Kidney epithelial cell (primary cell): ENCODE measurements around the gene ZMYM4. TPM values are rescaled to one million over a fixed set of nuclear protein-coding genes. Genes with fewer than 3 reads are reported as not detected.

Experiments
- DNase-seq: peaks from one replicate; pipeline ENCODE4 v3.0.0-alpha.2; 2010; ENCODE audit warnings: low read depth
- H3K27me3 ChIP-seq: 2 replicates; pipeline ENCODE4 v1.6.0; 2011; ENCODE audit warnings: low read length; ENCODE audit not compliant: control insufficient read depth, insufficient read depth
- H3K36me3 ChIP-seq: 2 replicates; pipeline ENCODE4 v1.5.1; 2011; ENCODE audit warnings: low read length; ENCODE audit not compliant: control insufficient read depth, insufficient read depth
- H3K4me3 ChIP-seq: 2 replicates; pipeline ENCODE4 v1.5.1; 2011; ENCODE audit warnings: low read depth, mild to moderate bottlenecking, control low read depth, low read length
- CTCF ChIP-seq: IDR thresholded peaks from 2 replicates; pipeline ENCODE4 v1.5.1; 2011; ENCODE audit warnings: mild to moderate bottlenecking, moderate library complexity, low read length, control low read depth, inconsistent platforms; ENCODE audit not compliant: insufficient read depth, poor library complexity, severe bottlenecking
- total RNA-seq: library from RNA; depleted of rRNA; stranded (reverse); fragments of >200 nt; gene quantifications from 2 replicates; pipeline ENCODE4 v1.2.3, GENCODE V29; 2015

ZMYM4 gene
- total RNA-seq, 1 donor from 2014 or later, result 35.1 TPM

DNA sequence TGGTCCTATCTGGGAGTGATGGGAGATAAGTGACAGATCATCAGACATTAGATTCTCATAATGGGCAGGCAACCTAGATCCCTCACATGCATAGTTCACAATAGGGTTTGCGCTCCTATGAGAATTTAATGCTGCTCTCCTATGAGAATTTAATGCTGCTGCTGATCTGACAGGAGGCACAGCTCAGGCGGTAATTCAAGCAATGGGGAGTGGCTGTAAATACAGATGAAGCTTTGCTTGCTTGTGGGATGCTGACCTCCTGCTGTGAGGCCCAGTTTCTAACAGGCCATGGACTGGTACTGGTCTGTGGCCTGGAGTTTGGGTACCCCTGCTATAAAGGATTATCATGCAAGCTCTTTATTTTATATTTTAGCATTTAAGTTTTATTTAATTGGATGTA lies 72.0 kb downstream of the ZMYM4 start:
- no peak for TF ChIP-seq CTCF
- H3K4me3 ChIP-seq, result no peak overlapping the region

DNA sequence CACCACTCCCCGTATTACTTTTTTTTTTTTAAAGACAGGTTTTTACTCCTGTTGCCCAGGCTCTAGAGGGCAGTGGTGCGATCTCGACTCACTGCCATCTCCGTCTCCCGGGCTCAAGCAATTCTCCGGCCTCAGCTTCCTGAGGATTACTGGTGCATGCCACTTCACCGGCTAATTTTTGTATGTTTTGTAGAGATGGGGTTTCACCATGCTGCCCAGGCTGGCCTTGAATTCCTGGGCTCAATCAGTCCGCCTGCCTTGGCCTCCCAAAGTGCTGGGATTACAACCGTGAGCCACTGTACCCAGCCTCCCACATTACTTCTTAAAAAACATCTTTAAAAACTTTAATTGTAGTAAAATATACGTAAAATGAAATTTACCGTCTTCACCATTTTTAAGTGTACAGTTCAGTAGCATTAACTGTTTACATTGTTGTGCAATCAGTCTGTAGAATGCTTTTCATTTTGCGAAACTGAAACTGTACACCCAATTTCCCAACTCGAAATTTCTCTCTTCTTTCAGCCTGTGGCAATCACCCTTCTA lies 77.0 kb downstream of the ZMYM4 start:
- H3K27me3 ChIP-seq, result no peaks in the 10 kb centered on the region
- no peak for DNase-seq
- TF ChIP-seq CTCF, result no peak
- H3K4me3 ChIP-seq, result no peak overlapping the region
- H3K36me3 ChIP-seq, result no peaks in the 10 kb centered on the region

More for the DNA sequence above, 72.0 kb downstream of the ZMYM4 start:
- no peaks in the 10 kb centered on the region for H3K36me3 ChIP-seq
- no peaks in the 10 kb centered on the region for H3K27me3 ChIP-seq
- DNase-seq, result no peak

DNA sequence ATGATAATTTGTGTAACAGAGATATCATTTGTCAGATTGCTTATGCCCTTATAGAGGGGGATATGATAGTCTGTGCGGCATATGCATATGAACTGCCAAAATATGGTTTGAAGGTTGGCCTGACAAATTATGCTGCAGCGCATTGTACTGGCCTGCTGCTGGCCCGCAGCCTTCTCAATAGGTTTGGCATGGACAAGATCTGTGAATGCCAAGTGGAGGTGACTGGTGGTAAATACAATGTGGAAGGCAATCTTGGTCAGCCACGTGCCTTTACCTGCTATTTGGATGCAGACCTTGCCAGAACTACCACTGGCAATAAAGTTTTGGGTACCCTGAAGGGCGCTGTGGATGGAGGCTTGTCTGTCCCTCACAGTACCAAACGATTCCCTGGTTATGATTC lies 82.4 kb downstream of the ZMYM4 start:
- DNase-seq, result no peak
- Histone ChIP-seq H3K36me3 (no peaks in the 10 kb centered on the region), H3K4me3 (no peak overlapping the region), H3K27me3 (no peaks in the 10 kb centered on the region)
- TF ChIP-seq CTCF, result no peak

DNA sequence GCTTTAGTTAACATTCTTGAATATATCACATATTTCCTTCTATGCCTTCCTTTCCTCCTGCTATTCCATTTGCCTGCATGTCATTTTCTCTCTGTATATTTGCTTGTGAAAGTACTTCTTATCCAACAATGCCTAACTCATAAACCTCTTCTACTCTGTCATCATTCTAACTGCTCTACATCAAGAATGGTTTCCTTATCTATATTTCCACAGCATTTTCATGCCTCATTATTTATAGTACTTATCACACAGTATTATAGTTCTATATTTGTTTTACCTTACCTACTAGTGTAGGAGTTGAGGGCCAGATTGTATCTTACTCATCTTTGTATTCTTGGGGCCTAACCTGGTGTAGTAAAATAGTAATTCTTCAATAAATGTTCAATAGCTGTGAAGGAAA lies 91.5 kb downstream of the ZMYM4 start:
- no peak for TF ChIP-seq CTCF
- no peak for DNase-seq

DNA sequence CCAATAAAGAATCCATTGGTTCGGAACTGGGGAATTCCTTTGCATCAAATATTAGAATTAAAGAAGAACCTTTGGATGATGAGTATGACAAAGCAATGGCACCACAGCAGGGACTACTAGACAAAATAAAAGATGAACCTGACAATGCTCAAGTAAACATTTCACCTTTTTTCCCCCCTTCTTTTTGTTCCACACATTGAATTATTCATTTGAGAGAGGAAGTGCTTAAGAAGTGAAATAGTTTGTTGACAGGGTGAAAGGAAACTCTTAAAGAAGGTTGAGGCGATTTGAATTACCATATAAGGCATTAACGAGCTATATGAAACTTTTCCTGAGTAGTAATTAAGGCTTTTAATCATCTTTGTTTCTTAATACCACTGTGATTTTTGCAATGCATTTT lies 93.1 kb downstream of the ZMYM4 start:
- H3K36me3 ChIP-seq, result no peaks in the 10 kb centered on the region
- no peak for DNase-seq
- H3K27me3 ChIP-seq, result no peaks in the 10 kb centered on the region
- TF ChIP-seq CTCF, result no peak
- no peak overlapping the region for H3K4me3 ChIP-seq

More for the DNA sequence above, 91.5 kb downstream of the ZMYM4 start:
- no peaks in the 10 kb centered on the region for H3K27me3 ChIP-seq
- no peak overlapping the region for H3K4me3 ChIP-seq
- H3K36me3 ChIP-seq, result no peaks in the 10 kb centered on the region

DNA sequence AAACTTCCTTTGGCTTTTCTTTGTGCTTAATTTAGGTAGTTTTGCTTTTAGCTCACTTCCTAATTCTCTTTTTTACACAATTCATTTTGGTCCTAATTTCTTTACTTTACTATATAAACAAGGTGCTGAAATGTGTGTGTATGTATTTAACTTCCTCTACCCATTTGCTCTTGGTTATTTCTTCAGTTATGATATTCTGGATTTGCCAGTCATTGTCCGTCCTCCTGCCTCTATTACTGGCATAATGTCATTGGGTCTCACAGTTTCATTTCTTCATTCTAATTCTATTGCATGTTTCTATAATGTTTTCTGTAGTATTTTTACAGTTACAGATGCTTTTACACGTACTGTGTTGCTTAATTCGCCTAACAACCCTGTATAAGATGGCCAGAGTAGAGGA lies 96.2 kb downstream of the ZMYM4 start:
- no peak for TF ChIP-seq CTCF
- H3K36me3 ChIP-seq, result no peaks in the 10 kb centered on the region
- no peaks in the 10 kb centered on the region for H3K27me3 ChIP-seq
- DNase-seq, result no peak
- H3K4me3 ChIP-seq, result no peak overlapping the region
